ENCODE data around the gene ADGRA3. TPM values are rescaled to one million over a fixed set of nuclear protein-coding genes. Genes with fewer than 3 reads are reported as not detected.

Gene ADGRA3
- total RNA-seq, 1 experiment from 2014 or later: 56.5 TPM

DNA sequence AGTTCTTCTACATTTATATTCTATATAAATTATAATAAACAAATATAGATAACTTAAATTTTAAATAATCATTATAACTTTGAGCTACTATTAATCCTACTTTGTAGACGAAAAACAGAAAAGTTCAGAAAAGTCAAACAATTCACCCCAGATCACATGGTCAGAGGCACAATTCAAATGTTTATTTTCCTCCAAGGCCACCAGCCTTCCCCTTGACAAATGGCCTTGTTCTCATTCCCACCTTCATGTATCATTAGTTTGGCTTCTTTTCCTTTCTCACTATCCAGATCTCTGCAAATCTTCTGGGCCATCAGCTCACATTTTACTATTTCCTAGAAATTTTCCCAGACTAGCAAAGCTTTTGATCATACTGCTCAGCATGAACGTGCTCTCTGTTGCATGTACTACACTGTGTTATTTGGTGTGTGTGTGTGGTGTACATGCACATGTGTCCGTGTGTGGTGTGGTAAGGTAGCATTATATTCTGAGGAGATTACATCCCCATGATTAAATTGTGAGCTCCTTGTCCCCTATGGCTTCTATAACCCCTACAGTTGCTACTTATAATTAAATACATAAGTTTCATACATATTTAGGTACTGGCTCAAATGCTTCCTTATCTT lies 61.5 kb downstream of the ADGRA3 start:
- no peak overlapping the region for H3K56ac ChIP-seq (ENCODE audit: insufficient read length, low read depth, low read length)
- no peak overlapping the region for H2AK5ac ChIP-seq (ENCODE audit: insufficient read length, low read length)
- Mint-ChIP-seq H3K4me1 (peaks cover 11 to 14% of the 10 kb centered on the region in 2 experiments), H3K36me3 (ENCODE audit: insufficient read depth in 1 of 3, low read depth in 3 of 3) (peaks cover 9 to 18% (median 15%) of the 10 kb centered on the region in 3 experiments; a peak in 6 of 7 replicates), H3K4me3 (no peak overlapping the region), H3K27ac (no peak overlapping the region; a peak in 1 of 7 replicates), H3K9me3 (no peaks in the 10 kb centered on the region), H3K27me3 (ENCODE audit: low read depth) (no peaks in the 10 kb centered on the region)
- no peak overlapping the region for H3T11ph ChIP-seq (ENCODE audit: low read length)
- no peak overlapping the region for H3K14ac ChIP-seq (ENCODE audit: insufficient read depth, low read length)
- no peaks in the 10 kb centered on the region for H3K27me3 ChIP-seq (ENCODE audit: insufficient read depth, low read length)
- no peak overlapping the region for H3K23ac ChIP-seq (ENCODE audit: insufficient read length, low read depth, low read length)
- WGBS (ENCODE audit: extremely low coverage, insufficient read length, low lambda C conversion rate): no CpG with 5 or more reads among the region's 3 CpGs
- no peak overlapping the region for H2BK15ac ChIP-seq (ENCODE audit: low read depth, low read length)
- no peak overlapping the region for H2BK5ac ChIP-seq (ENCODE audit: insufficient read length, low read length)
- no peaks in the 10 kb centered on the region for H3K9me3 ChIP-seq (ENCODE audit: control insufficient read depth, low read depth, low read length)
- H3K4ac ChIP-seq (ENCODE audit: low read depth, low read length): no peak overlapping the region
- no peaks in the 10 kb centered on the region for H3K79me2 ChIP-seq (ENCODE audit: insufficient read depth, low read length)
- DNase-seq: no peak
- no peak overlapping the region for H3K18ac ChIP-seq (ENCODE audit: insufficient read length, low read depth, low read length)
- no peak overlapping the region for H3K9ac ChIP-seq (ENCODE audit: extremely low read depth, insufficient read length, low read length)
- H2BK20ac ChIP-seq (ENCODE audit: low read depth, low read length, poor library complexity, severe bottlenecking): no peak overlapping the region
- no peaks in the 10 kb centered on the region for H4K20me1 ChIP-seq (ENCODE audit: control insufficient read depth, insufficient read depth, insufficient read length)
- H3K27ac ChIP-seq (ENCODE audit: insufficient read length, low read depth, low read length): no peak overlapping the region
- no peak for TF ChIP-seq CTCF (conservative IDR thresholded peaks at IDR 0.05)
- no peak overlapping the region for H4K5ac ChIP-seq (ENCODE audit: insufficient read length, low read depth, low read length)
- no peak overlapping the region for H3K4me2 ChIP-seq (ENCODE audit: insufficient read depth, insufficient read length, low read length)
- H3K79me1 ChIP-seq (ENCODE audit: insufficient read depth, low read depth, low read length, poor library complexity, severe bottlenecking): no peaks in the 10 kb centered on the region
- no peaks in the 10 kb centered on the region; the same call in 1 of the 2 replicates for H3K4me1 ChIP-seq (ENCODE audit: insufficient read depth, low read length)
- H2AFZ ChIP-seq (ENCODE audit: low read length): no peak overlapping the region
- H4K8ac ChIP-seq (replicated peaks; ENCODE audit: insufficient read length, low read depth, low read length): no peak overlapping the region
- no peaks in the 10 kb centered on the region for H3K23me2 ChIP-seq (ENCODE audit: insufficient read length, low read depth, low read length, poor library complexity, severe bottlenecking)
- H2BK120ac ChIP-seq (ENCODE audit: low read depth, low read length, poor library complexity, severe bottlenecking): no peak overlapping the region
- H4K91ac ChIP-seq (ENCODE audit: insufficient read length, low read depth, low read length): no peak overlapping the region
- no peak overlapping the region for H2BK12ac ChIP-seq (ENCODE audit: insufficient read length, low read depth, low read length)

All from H9 (cell line).